GM06990 (cell line): ENCODE measurements around the gene L3MBTL4.

Experiments
- DNase-seq: peaks from one replicate; pipeline ENCODE4 v3.0.0-alpha.2; 2011; ENCODE audit not compliant: insufficient read length; ENCODE audit errors: extremely low read depth
- H3K27me3 ChIP-seq: replicated peaks from 2 replicates; pipeline ENCODE4 v1.6.0; 2011; ENCODE audit warnings: low read length; ENCODE audit not compliant: control insufficient read depth, insufficient read depth
- H3K36me3 ChIP-seq: 2 replicates; pipeline ENCODE4 v1.5.1; 2011; ENCODE audit warnings: low read length; ENCODE audit not compliant: control insufficient read depth, insufficient read depth
- H3K4me3 ChIP-seq: replicated peaks from 2 replicates; pipeline ENCODE4 v1.5.1; 2011; ENCODE audit warnings: low read depth, mild to moderate bottlenecking, control low read depth, low read length
- CTCF ChIP-seq: IDR thresholded peaks from 2 replicates; pipeline ENCODE4 v1.5.1; 2011; ENCODE audit warnings: low read length, control low read depth, mild to moderate bottlenecking, inconsistent platforms; ENCODE audit not compliant: insufficient read depth, poor library complexity, severe bottlenecking

The L3MBTL4 gene

GRCh38 chr18:6405237-6406074 is 9.3 kb downstream of the L3MBTL4 start:
- Histone ChIP-seq H3K27me3 (no peaks in the 10 kb centered on the region), H3K36me3 (no peaks in the 10 kb centered on the region), H3K4me3 (no peak overlapping the region)
- DNase-seq = no peak
- TF ChIP-seq CTCF = no peak

- Histone ChIP-seq H3K27me3 (no peaks in the 10 kb centered on the region), H3K4me3 (no peak overlapping the region), H3K36me3 (no peaks in the 10 kb centered on the region)
- no peak for DNase-seq
- TF ChIP-seq CTCF = no peak
Observed at GRCh38 chr18:6404834-6405233, 9.9 kb downstream of the L3MBTL4 start.

- H3K27me3 ChIP-seq = no peaks in the 10 kb centered on the region
- H3K4me3 ChIP-seq = no peak overlapping the region
- no peaks in the 10 kb centered on the region for H3K36me3 ChIP-seq
- peak; percentile 37 for TF ChIP-seq CTCF
- no peak for DNase-seq
Observed at GRCh38 chr18:6401687-6402086, 13.0 kb downstream of the L3MBTL4 start.

- TF ChIP-seq CTCF = no peak
- DNase-seq = no peak
Observed at GRCh38 chr18:6399776-6400175, 14.9 kb downstream of the L3MBTL4 start.

GRCh38 chr18:6397931-6398566 is 16.7 kb downstream of the L3MBTL4 start:
- no peaks in the 10 kb centered on the region for H3K36me3 ChIP-seq
- DNase-seq = no peak
- no peak for TF ChIP-seq CTCF
- H3K27me3 ChIP-seq = no peaks in the 10 kb centered on the region
- H3K4me3 ChIP-seq = no peak overlapping the region

More at GRCh38 chr18:6399776-6400175, 14.9 kb downstream of the L3MBTL4 start:
- Histone ChIP-seq H3K27me3 (no peaks in the 10 kb centered on the region), H3K4me3 (no peak overlapping the region), H3K36me3 (no peaks in the 10 kb centered on the region)
